GM19035 (cell line): ENCODE data around the gene MLXIPL.
"Not testable (repeated sequence)": the region's sequence is repeated elsewhere in the genome, so short reads cannot be mapped to it uniquely, and the experiment has no call there.

Experiments used
- ATAC-seq: cut with Tn5 transposase; IDR thresholded peaks from one replicate; pipeline ENCODE4 v1.9.1; 2021; ENCODE audit not compliant: unreplicated experiment

Gene MLXIPL

DNA sequence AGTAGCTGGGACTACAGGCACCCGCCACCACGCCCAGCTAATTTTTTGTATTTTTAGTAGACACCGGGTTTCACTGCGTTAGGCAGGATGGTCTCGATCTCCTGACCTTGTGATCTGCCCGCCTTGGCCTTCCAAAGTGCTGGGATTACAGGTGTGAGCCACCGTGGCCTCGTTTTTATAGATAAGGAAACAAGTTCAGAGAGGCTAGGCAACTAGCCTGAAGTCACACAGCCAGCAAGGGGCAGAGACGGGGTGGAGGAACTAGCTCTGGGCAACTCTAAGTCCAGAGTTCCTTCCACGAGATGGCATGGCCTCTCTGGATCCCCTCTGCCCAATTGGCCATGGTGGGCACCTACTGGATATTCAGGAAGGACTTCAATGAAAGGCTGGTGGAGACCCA lies 9.4 kb downstream of the MLXIPL start:
- ATAC-seq, result not testable (repeated sequence)

- ATAC-seq, result no peak
Observed at GRCh38 chr7:73613954-73614735, 10.2 kb downstream of the MLXIPL start.

GRCh38 chr7:73612598-73613269 lies 11.6 kb downstream of the MLXIPL start:
- ATAC-seq, result no peak

DNA sequence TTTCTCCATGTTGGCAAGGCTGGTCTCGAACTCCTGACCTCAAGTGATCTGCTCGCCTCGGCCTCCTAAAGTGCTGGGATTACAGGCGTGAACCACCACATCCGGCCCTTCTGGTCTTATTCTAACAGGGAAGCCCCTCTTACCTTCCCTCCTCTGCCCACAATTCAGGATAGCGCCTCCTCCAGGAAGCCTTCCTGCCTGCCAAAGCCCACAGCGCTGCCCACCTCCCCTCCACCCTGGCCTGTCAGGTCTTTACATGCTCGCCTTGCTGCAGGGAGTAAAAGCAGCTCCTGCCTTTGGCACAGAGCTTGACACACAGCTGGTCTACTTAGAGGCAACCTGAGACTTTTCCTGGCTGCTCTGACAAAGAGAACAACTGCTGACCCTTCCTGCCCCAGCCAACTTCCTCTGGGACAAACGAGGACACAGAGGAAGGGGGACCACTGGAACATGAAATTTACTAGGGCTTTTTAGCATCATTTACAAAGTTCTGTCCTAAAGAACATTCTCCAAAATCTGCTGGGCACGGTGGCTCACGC lies 13.2 kb downstream of the MLXIPL start:
- no peak for ATAC-seq

- no peak for ATAC-seq
Observed at GRCh38 chr7:73610105-73610504, 14.2 kb downstream of the MLXIPL start.

DNA sequence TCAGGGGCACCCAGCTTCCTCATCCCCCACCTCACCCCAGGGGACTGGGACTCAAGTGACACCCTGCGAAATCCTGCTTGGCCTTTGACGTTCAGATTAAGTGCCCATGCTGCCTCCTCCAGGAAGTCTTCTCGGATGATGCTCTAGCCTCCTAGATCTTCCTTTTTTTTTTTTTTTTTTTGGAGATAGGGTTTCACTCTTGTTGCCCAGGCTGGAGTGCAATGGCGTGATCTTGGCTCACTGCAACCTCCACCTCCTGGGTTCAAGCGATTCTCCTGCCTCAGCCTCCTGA lies 16.7 kb downstream of the MLXIPL start:
- not testable (repeated sequence) for ATAC-seq

DNA sequence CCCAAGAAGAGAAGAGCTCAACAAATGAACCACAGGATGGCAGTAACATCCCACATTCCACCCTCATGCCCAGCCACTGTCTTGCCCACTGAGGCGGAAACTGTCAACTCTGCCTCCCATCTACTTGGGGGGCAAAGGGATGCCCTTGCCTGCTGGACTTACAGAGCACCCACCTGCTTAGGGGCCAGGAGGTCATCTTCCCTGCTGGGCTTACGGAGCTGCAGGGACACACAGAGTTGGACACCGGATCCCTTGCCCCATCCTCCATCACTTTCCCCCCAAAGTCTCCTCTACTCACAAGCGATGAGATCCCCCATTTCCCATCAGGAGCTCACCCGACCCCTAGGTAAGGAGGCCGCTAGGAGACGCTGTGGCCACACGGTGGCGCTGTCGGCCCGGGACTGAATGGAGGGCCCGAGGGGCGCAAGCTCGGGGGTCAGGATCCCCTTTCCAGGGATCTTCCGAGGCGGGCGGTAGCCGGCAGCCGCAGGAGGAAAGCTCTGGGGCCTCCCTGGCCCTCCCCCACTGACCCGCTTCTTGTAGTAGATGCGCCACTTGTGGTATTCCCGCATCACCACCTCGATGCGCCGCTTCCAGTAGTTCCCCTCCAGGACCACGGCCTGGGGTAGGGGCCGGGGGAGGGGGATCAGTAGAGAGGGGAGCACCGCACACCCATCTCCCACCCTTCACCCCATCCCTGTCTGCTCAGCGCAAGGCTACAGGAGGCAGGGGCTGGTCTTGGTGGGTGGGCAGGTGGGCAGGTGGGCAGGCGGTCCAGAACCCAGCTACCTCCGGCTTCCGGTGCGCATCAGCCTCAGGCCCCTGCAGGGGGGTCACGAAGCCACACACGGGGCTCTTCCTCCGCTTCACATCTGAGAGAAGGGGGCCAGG lies 17.3 kb downstream of the MLXIPL start:
- no peak for ATAC-seq

GRCh38 chr7:73605601-73606220 lies 18.6 kb downstream of the MLXIPL start:
- no peak for ATAC-seq

DNA sequence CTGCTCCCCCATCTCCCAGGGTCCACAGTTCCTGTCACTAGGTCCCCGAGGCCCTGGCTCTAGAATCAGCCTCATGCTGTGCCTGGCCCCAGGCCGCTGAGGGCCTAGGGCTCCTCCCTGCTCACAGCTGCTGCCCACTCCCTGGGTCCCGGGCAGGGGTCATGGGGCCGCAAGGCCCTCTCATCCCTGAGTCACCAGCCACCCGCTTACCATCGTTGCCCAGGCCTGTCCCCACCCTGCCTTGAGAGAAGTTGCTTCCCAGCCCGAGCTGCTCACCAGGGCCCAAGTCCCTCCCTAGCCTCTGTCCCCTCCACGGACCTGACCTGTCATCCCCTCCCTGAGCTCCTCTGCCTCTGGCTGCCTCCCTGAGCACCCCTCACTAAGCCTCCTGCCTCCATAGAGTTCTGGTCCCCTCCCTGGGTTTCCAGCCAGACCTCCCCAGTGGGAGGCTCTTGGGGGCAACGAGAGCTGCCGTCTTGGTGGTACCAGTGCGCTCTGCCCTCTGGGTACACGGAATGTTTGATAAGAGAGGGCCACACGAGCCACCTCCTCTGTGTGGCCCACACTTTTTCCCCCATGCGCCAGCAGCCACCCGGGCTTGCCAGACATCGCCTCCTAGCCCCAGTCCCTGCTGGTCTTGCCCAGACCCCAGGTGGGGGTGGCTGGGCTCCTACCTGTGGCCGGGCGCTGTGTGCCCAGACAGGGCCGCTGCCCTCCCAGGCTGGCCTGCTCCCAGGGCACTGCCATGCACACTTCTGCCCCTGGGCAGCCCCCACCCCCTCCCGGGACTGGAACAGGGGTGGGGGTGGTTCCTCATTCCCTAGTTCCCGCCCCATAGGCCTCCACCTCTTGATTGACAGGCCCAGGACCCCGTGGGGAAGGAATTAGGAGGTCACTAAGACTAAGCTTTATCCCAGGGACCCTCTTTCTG lies 21.3 kb downstream of the MLXIPL start:
- no peak for ATAC-seq

GRCh38 chr7:73599916-73600315 lies 24.4 kb downstream of the MLXIPL start:
- ATAC-seq, result no peak

DNA sequence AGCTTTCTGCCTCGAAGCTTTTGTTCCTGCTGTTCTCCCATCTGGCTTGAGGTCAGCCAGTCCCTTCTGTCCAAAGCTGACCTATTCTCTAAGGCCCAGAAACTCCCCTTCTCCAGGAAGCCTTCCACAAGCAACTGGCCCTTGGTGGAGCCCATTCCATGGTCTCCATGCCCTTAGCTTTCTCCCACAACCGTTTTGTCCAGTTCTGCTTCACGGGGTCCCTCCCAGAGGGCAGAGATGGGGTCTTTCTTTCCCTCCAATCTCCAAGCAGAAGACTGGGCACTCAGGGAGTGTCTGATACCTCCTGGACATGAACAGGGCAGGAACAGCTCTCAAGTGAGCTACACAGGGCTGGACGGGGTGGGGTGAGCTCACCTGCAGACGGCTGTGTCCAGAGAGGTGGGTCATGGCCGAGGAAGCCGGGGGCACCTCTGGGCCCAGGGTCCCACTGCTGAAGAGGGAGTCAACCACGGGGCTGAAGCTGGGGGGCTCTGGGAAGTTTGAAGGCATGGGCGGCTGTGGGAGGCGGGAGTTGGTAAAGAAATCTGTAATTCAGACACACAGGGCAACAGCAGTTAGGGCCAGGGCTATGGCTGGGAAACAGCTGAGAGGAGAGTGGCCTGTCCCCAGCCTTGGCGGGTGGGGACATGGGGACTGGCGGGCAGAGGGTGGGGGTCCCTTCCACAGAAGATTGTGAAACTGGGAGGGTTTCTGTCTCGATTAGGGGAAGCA lies 25.0 kb downstream of the MLXIPL start:
- ATAC-seq, result no peak

- no peak for ATAC-seq
Observed at GRCh38 chr7:73597978-73598782, 26.1 kb downstream of the MLXIPL start.

GRCh38 chr7:73596191-73597065 lies 27.9 kb downstream of the MLXIPL start:
- ATAC-seq, result no peak

DNA sequence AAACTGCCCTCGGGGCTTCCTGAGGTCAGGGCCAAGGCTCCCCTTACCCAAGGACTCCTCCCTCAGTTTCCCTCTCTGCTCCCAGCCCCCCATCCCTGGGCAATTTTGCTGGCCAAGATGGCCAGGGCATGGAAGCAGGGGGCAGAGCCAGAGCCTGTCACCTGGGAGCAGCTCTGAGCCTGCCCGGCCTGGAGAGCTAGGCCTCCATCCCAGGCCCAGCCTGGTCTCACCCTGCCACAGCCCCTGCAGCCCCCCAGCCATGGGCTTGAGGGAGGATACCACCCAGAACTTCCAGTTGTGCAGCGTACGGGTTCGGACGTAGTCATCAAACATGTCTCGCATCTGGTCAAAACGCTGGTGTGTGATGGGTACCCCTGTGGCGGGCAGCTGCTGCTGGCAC lies 29.0 kb downstream of the MLXIPL start:
- ATAC-seq, result no peak

DNA sequence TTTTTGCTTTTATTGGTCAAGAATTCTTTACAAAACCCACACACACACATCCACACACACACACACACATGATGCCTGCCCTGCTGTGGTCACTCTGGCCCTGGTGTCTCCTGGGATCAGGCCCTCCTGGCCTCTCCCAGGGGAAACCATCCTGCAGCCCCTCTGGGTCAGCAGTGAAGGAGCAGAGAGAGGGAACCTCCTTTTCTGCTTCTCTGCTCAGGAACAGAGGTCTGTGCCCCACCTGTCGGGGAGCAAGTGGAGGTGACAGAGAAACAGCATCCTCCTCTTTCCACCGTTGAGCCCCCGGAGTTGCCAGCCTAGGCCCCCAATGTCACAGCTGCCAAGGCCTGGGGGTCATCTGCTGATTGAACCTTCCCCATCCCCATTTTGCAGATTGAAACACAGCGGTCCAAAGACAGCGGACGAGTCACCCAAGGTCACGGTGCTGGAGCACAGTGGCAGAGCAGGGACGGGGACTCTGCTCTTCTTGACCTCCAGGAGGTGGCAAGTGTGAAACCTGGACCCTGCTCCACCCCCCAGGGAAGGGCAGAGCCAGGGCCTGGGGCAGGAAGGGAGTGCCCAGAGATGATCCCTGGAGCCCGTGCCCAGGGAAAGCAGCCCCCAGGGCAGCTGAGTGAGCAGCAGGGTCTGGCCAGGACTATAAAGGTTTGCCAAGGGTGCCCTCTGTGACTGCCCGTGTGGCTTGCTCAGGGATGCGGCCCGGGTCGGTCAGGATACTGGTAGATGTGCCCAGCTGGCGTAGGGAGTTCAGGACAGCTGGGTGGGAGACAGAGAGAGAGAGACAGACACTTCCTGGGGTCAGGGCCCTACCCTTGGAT lies 30.9 kb downstream of the MLXIPL start:
- ATAC-seq, result no peak

- no peak for ATAC-seq
Observed at GRCh38 chr7:73586911-73587310, 37.4 kb downstream of the MLXIPL start.

GRCh38 chr7:73585196-73585595 lies 39.1 kb downstream of the MLXIPL start:
- no peak for ATAC-seq
